SK-N-SH (cell line): ENCODE data around the gene KCNB1. TPM values are rescaled to one million over a fixed set of nuclear protein-coding genes. Genes with fewer than 3 reads are reported as not detected.

Experiments
- CTCF ChIA-PET: fragments of 300-600, 350-600 bp; formaldehyde crosslinking; extraction: SDS; loops from one replicate; lab custom pipeline; 2021; lab: Yijun Ruan, JAX
- POLR2A ChIA-PET: fragments of 350-600 bp; sonication (Branson Sonifier 250); formaldehyde crosslinking; extraction: SDS; loops from one replicate; lab custom pipeline; 2020; ENCODE audit warnings: antibody characterized with exemption, inconsistent platforms; lab: Yijun Ruan, JAX
- DNase-seq: peaks from one replicate; pipeline ENCODE4 v3.0.0; 2012
- H2AFZ ChIP-seq: fragments of 200-600 bp; sonication (generic); 2 replicates; pipeline ENCODE4 v1.8.1; 2016; ENCODE audit warnings: antibody characterized with exemption, mild to moderate bottlenecking, low read depth
- H3F3A ChIP-seq: fragments of 200-600 bp; sonication (generic); replicated peaks from 2 replicates; pipeline ENCODE3; 2016; ENCODE audit warnings: antibody characterized with exemption, mild to moderate bottlenecking; ENCODE audit not compliant: insufficient read depth
- H3K27ac ChIP-seq, 2 experiments: fragments of 200-500 bp in 1 of 2; fragments of 200-600 bp in 1 of 2; sonication (Bioruptor generic) in 1 of 2; sonication (generic), shearing (Covaris generic) in 1 of 2; 2 replicates each; pipeline versions ENCODE4 v1.5.1 to v1.6.1; 2014 to 2016; ENCODE audit warnings: low read depth in 2 of 2, inconsistent platforms in 1 of 2, low read length in 1 of 2, mild to moderate bottlenecking in 1 of 2, mixed read lengths in 1 of 2
- H3K27me3 ChIP-seq: fragments of 200-600 bp; sonication (generic), shearing (Covaris generic); 2 replicates; pipeline ENCODE4 v1.6.1; 2016; ENCODE audit warnings: mixed run types; ENCODE audit not compliant: insufficient read depth
- H3K36me3 ChIP-seq, 2 experiments: fragments of 200-500 bp in 1 of 2; fragments of 200-600 bp in 1 of 2; sonication (Bioruptor generic) in 1 of 2; sonication (generic) in 1 of 2; replicated peaks in 1 of 2; 2 replicates each; pipeline versions ENCODE3 to v1.5.1; 2014 to 2016; ENCODE audit warnings: low read length in 1 of 2, mild to moderate bottlenecking in 1 of 2; ENCODE audit not compliant: insufficient read depth in 2 of 2, control insufficient read depth in 1 of 2
- H3K4me1 ChIP-seq, 2 experiments: fragments of 200-500 bp in 1 of 2; fragments of 200-600 bp in 1 of 2; sonication (Bioruptor generic) in 1 of 2; sonication (generic), shearing (Covaris generic) in 1 of 2; 2 replicates each; pipeline versions ENCODE4 v1.5.1 to v1.6.1; 2014 to 2016; ENCODE audit warnings: low read depth in 1 of 2, low read length in 1 of 2, mixed run types in 1 of 2; ENCODE audit not compliant: insufficient read depth in 2 of 2, control insufficient read depth in 1 of 2
- H3K4me2 ChIP-seq: fragments of 200-600 bp; sonication (generic), shearing (Covaris generic); 2 replicates; pipeline ENCODE4 v1.6.1; 2017; ENCODE audit warnings: mixed run types
- H3K4me3 ChIP-seq, 2 experiments: fragments of 200-500 bp in 1 of 2; fragments of 200-600 bp in 1 of 2; sonication (Bioruptor generic) in 1 of 2; sonication (generic), shearing (Covaris generic) in 1 of 2; 2 replicates each; pipeline versions ENCODE4 v1.5.1 to v1.8.1; 2014 to 2016; ENCODE audit warnings: low read depth in 2 of 2, inconsistent platforms in 1 of 2, low read length in 1 of 2, mild to moderate bottlenecking in 1 of 2, mixed read lengths in 1 of 2, moderate library complexity in 1 of 2
- H3K79me2 ChIP-seq: fragments of 200-600 bp; sonication (generic); 2 replicates; pipeline ENCODE4 v1.8.1; 2017; ENCODE audit warnings: mild to moderate bottlenecking; ENCODE audit not compliant: insufficient read depth
- H3K9ac ChIP-seq: fragments of 200-600 bp; sonication (generic); 2 replicates; pipeline ENCODE4 v1.6.1; 2017; ENCODE audit warnings: mixed run types
- H3K9me2 ChIP-seq: fragments of 200-600 bp; sonication (generic); 2 replicates; pipeline ENCODE4 v1.6.1; 2017; ENCODE audit warnings: mixed run types
- H3K9me3 ChIP-seq: fragments of 200-600 bp; sonication (generic); 2 replicates; pipeline ENCODE4 v1.6.1; 2017; ENCODE audit warnings: mixed run types, mild to moderate bottlenecking, moderate library complexity
- H4K20me1 ChIP-seq: fragments of 200-600 bp; sonication (generic); 2 replicates; pipeline ENCODE4 v1.6.1; 2017; ENCODE audit warnings: mild to moderate bottlenecking, mixed run types; ENCODE audit not compliant: insufficient read depth
- ELF1 ChIP-seq: IDR thresholded peaks from 2 replicates; pipeline ENCODE4 v1.4.0; 2012
- EP300 ChIP-seq, 2 experiments: IDR thresholded peaks; 2 replicates each; pipeline versions ENCODE4 v1.4.0 to v1.6.1; 2012; ENCODE audit warnings: borderline replicate concordance in 1 of 2, low read depth in 1 of 2, low read length in 1 of 2
- FOSL2 ChIP-seq: IDR thresholded peaks from 2 replicates; pipeline ENCODE4 v1.4.0; 2012; ENCODE audit warnings: low read depth, mild to moderate bottlenecking, moderate library complexity, borderline replicate concordance
- FOXJ3 ChIP-seq: sonication (generic); formaldehyde crosslinking; IDR thresholded peaks from 2 replicates; pipeline ENCODE4 v1.5.1; 2020; ENCODE audit warnings: mild to moderate bottlenecking, missing genetic modification reagents
- GABPA ChIP-seq: IDR thresholded peaks from 2 replicates; pipeline ENCODE4 v1.4.0; 2012; ENCODE audit warnings: low read depth, mild to moderate bottlenecking
- JUND ChIP-seq: IDR thresholded peaks from 2 replicates; pipeline ENCODE4 v1.4.0; 2012
- MXI1 ChIP-seq: IDR thresholded peaks from 2 replicates; pipeline ENCODE4 v1.6.1; 2012; ENCODE audit warnings: mild to moderate bottlenecking, low read depth, low read length, improper control_type of control experiment
- NRF1 ChIP-seq: IDR thresholded peaks from 2 replicates; pipeline ENCODE4 v1.6.1; 2012; ENCODE audit warnings: low read depth, mild to moderate bottlenecking, low read length
- POLR2AphosphoS5 ChIP-seq: IDR thresholded peaks from 2 replicates; pipeline ENCODE4 v1.6.1; 2012; ENCODE audit warnings: low read depth, low read length
- SIN3A ChIP-seq: IDR thresholded peaks from 2 replicates; pipeline ENCODE4 v1.6.1; 2012; ENCODE audit warnings: low read depth, mild to moderate bottlenecking, low read length, moderate library complexity, borderline replicate concordance
- SMC3 ChIP-seq: IDR thresholded peaks from 2 replicates; pipeline ENCODE4 v1.6.1; 2012; ENCODE audit warnings: low read depth, low read length, improper control_type of control experiment
- WGBS: methylation state at CpG from one replicate; pipeline ENCODE4 v1.1.6; 2017; ENCODE audit warnings: low lambda C conversion rate; 5-methylcytosine and 5-hydroxymethylcytosine counted together
- polyA plus RNA-seq, 3 experiments: library from polyadenylated mRNA; depleted of rRNA; stranded (reverse); fragments of >200 nt; gene quantifications; 2 replicates each; pipeline ENCODE4 v1.2.3, GENCODE V29; 2012
- TF ChIP-seq, protein P1 (sequence below): IDR thresholded peaks from 2 replicates; pipeline ENCODE4; 2012
- TF ChIP-seq, protein P2 (sequence below): fragments of 200-600 bp; sonication (generic); IDR thresholded peaks from 2 replicates; pipeline ENCODE4 v1.6.1; 2017; ENCODE audit warnings: antibody characterized with exemption, mild to moderate bottlenecking, moderate library complexity
- TF ChIP-seq, protein P3 (sequence below): IDR thresholded peaks from 2 replicates; pipeline ENCODE4 v1.4.0; 2012; ENCODE audit warnings: low read depth
- TF ChIP-seq, protein P4 (sequence below): IDR thresholded peaks from 2 replicates; pipeline ENCODE4 v1.4.0; 2012; ENCODE audit warnings: low read depth, borderline replicate concordance
- TF ChIP-seq, protein P5 (sequence below): IDR thresholded peaks from 2 replicates; pipeline ENCODE4 v1.4.0; 2012; ENCODE audit warnings: low read depth, borderline replicate concordance

Gene KCNB1
- polyA plus RNA-seq, 1 of the 3 experiments (the other 2 are of a cell fraction), result 0.82 TPM

DNA sequence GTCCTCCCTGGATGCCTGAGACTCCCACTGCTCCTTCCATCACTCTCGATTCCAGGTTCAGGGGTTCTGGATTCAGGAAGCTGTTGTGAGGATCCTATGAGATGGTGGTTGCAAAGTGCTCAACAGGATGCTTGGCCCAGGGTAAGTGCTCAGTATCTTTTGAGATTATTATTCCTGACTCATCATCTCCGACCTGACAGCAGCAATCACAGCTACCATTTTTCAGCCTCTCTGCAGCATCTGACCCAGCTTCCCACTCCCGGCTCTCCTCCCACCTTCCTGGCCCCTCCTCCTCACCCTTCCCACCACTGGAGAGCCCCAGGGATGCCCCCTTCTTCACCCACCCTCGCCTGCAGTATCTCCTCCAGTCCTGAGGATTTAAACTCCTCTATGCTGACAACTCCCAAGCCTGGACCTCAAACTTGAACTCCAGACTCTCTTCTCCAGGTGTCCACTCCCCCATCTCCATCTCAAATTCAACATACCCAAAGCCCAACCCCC is 36.8 kb upstream of the KCNB1 start:
- no peaks in the 10 kb centered on the region for H3K9me2 ChIP-seq
- no peaks in the 10 kb centered on the region for H3K9me3 ChIP-seq
- ChIA-PET POLR2A (no interaction called here), CTCF (interaction anchor here (1.3 to 15.8 kb wide), 4 partner anchors 11 to 187 kb away, joined by 3 to 317 read pairs (median 14); no protein-coding TSS in a partner anchor)
- H3F3A ChIP-seq, result no peaks in the 10 kb centered on the region
- DNase-seq, result no peak
- no peak overlapping the region for H3K4me3 ChIP-seq
- 37% methylated on average over 4 of the region's 4 CpGs for WGBS
- H3K27ac ChIP-seq, result no peak overlapping the region
- H3K4me1 ChIP-seq, result no peaks in the 10 kb centered on the region
- no peak overlapping the region for H3K9ac ChIP-seq
- no peaks in the 10 kb centered on the region for H3K36me3 ChIP-seq
- no peaks in the 10 kb centered on the region for H3K79me2 ChIP-seq
- no peaks in the 10 kb centered on the region for H3K27me3 ChIP-seq
- TF ChIP-seq GABPA, result no peak
- TF ChIP-seq, protein P1, sequence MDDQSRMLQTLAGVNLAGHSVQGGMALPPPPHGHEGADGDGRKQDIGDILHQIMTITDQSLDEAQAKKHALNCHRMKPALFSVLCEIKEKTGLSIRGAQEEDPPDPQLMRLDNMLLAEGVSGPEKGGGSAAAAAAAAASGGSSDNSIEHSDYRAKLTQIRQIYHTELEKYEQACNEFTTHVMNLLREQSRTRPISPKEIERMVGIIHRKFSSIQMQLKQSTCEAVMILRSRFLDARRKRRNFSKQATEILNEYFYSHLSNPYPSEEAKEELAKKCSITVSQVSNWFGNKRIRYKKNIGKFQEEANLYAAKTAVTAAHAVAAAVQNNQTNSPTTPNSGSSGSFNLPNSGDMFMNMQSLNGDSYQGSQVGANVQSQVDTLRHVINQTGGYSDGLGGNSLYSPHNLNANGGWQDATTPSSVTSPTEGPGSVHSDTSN, result peak; percentile 65
- TF ChIP-seq, protein P2, sequence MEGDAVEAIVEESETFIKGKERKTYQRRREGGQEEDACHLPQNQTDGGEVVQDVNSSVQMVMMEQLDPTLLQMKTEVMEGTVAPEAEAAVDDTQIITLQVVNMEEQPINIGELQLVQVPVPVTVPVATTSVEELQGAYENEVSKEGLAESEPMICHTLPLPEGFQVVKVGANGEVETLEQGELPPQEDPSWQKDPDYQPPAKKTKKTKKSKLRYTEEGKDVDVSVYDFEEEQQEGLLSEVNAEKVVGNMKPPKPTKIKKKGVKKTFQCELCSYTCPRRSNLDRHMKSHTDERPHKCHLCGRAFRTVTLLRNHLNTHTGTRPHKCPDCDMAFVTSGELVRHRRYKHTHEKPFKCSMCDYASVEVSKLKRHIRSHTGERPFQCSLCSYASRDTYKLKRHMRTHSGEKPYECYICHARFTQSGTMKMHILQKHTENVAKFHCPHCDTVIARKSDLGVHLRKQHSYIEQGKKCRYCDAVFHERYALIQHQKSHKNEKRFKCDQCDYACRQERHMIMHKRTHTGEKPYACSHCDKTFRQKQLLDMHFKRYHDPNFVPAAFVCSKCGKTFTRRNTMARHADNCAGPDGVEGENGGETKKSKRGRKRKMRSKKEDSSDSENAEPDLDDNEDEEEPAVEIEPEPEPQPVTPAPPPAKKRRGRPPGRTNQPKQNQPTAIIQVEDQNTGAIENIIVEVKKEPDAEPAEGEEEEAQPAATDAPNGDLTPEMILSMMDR, result no peak
- no peak for TF ChIP-seq JUND
- TF ChIP-seq SIN3A, result no peak
- TF ChIP-seq, protein P3, sequence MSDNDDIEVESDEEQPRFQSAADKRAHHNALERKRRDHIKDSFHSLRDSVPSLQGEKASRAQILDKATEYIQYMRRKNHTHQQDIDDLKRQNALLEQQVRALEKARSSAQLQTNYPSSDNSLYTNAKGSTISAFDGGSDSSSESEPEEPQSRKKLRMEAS, result no peak
- no peak for TF ChIP-seq POLR2AphosphoS5
- H4K20me1 ChIP-seq, result no peaks in the 10 kb centered on the region
- H3K4me2 ChIP-seq, result no peak overlapping the region
- H2AFZ ChIP-seq, result no peak overlapping the region

DNA sequence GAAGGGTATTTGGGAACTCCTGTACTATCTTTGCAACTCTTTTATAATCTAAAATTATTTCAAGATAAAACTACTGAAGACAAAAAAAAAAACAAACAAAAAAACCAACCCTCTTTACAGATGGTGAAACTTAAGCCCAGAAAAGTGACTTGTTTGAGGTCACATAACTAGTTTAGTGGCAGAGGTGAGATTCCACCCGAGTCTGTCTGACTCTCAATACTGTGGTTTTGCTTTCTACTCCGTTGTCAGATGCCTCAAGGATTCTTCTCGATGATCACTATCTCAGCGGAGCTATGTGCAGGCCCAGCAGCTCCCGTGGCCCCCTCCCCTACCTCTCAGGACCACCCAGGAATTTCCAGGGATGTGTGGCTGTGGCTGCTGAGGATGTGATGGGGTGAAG is 36.1 kb upstream of the KCNB1 start:
- ChIA-PET POLR2A (no interaction called here), CTCF (interaction anchor here (1.3 to 15.8 kb wide), 4 partner anchors 11 to 186 kb away, joined by 3 to 317 read pairs (median 14); no protein-coding TSS in a partner anchor)
- H3K9me3 ChIP-seq, result no peaks in the 10 kb centered on the region
- H3K4me1 ChIP-seq, result no peaks in the 10 kb centered on the region
- TF ChIP-seq SIN3A (no peak), FOSL2 (no peak), GABPA (no peak), ELF1 (no peak), NRF1 (no peak), EP300 (IDR thresholded peaks at IDR 0.05; ENCODE audit: borderline replicate concordance in 1 of 2, low read depth in 1 of 2, low read length in 1 of 2) (no peak), SMC3 (no peak), MXI1 (no peak), FOXJ3 (CRISPR knock-in tag) (no peak)
- TF ChIP-seq, protein P4, sequence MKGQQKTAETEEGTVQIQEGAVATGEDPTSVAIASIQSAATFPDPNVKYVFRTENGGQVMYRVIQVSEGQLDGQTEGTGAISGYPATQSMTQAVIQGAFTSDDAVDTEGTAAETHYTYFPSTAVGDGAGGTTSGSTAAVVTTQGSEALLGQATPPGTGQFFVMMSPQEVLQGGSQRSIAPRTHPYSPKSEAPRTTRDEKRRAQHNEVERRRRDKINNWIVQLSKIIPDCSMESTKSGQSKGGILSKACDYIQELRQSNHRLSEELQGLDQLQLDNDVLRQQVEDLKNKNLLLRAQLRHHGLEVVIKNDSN, result no peak
- TF ChIP-seq, protein P3, result no peak
- TF ChIP-seq, protein P5, sequence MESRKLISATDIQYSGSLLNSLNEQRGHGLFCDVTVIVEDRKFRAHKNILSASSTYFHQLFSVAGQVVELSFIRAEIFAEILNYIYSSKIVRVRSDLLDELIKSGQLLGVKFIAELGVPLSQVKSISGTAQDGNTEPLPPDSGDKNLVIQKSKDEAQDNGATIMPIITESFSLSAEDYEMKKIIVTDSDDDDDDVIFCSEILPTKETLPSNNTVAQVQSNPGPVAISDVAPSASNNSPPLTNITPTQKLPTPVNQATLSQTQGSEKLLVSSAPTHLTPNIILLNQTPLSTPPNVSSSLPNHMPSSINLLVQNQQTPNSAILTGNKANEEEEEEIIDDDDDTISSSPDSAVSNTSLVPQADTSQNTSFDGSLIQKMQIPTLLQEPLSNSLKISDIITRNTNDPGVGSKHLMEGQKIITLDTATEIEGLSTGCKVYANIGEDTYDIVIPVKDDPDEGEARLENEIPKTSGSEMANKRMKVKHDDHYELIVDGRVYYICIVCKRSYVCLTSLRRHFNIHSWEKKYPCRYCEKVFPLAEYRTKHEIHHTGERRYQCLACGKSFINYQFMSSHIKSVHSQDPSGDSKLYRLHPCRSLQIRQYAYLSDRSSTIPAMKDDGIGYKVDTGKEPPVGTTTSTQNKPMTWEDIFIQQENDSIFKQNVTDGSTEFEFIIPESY, result no peak
- H4K20me1 ChIP-seq, result no peaks in the 10 kb centered on the region
- H3K27me3 ChIP-seq, result no peaks in the 10 kb centered on the region
- no peaks in the 10 kb centered on the region for H3K9me2 ChIP-seq
- WGBS, result 69% methylated on average over 5 of the region's 5 CpGs
- no peaks in the 10 kb centered on the region for H3F3A ChIP-seq
- H3K79me2 ChIP-seq, result no peaks in the 10 kb centered on the region
- H2AFZ ChIP-seq, result no peak overlapping the region
- H3K9ac ChIP-seq, result no peak overlapping the region
- H3K4me2 ChIP-seq, result no peak overlapping the region
- no peak overlapping the region for H3K4me3 ChIP-seq
- no peak overlapping the region for H3K27ac ChIP-seq
- H3K36me3 ChIP-seq, result no peaks in the 10 kb centered on the region
- DNase-seq, result no peak
